Vagina (tissue), 2 donors: ENCODE results near the gene VPS50.

Experiments used
- CTCF ChIP-seq, 3 experiments: fragments of 450-650 bp in 2 of 3; fragments of 200-600 bp in 1 of 3; sonication (generic) in 1 of 3; IDR thresholded peaks; one replicate each; pipeline ENCODE4 v1.5.1; 2017 to 2019; ENCODE audit warnings: antibody characterized with exemption in 3 of 3, mild to moderate bottlenecking in 2 of 3, moderate library complexity in 2 of 3
- POLR2A ChIP-seq, 2 donors: fragments of 450-650 bp; IDR thresholded peaks; one replicate each; pipeline ENCODE4 v1.6.1; 2017; ENCODE audit warnings: antibody characterized with exemption in 2 of 2, mild to moderate bottlenecking in 2 of 2, moderate library complexity in 2 of 2
- POLR2AphosphoS5 ChIP-seq, 2 donors: sonication (generic); formaldehyde crosslinking; IDR thresholded peaks; one replicate each; pipeline ENCODE4 v1.9.0; 2017; ENCODE audit warnings: antibody characterized with exemption in 2 of 2, mild to moderate bottlenecking in 2 of 2, low read depth in 1 of 2; ENCODE audit not compliant: insufficient read depth in 1 of 2

GRCh38 chr7:93367254-93367653 lies 135.1 kb downstream of the VPS50 start:
- TF ChIP-seq CTCF (IDR thresholded peaks at IDR 0.05) (no peak), POLR2A (IDR thresholded peaks at IDR 0.05) (no peak), POLR2AphosphoS5 (IDR thresholded peaks at IDR 0.05; ENCODE audit: insufficient read depth in 1 of 2, low read depth in 1 of 2) (no peak)
